HG03159 (cell line): ENCODE measurements around the gene CENPB.
"Not testable (repeated sequence)": the region's sequence is repeated elsewhere in the genome, so short reads cannot be mapped to it uniquely, and the experiment has no call there.

Experiments
- ATAC-seq: cut with Tn5 transposase; IDR thresholded peaks from one replicate; pipeline ENCODE4 v1.9.1; 2021; ENCODE audit warnings: mild to moderate bottlenecking, moderate library complexity; ENCODE audit not compliant: unreplicated experiment

The CENPB gene

GRCh38 chr20:3794168-3794567 lies 7.6 kb upstream of the CENPB start:
- not testable (repeated sequence) for ATAC-seq

GRCh38 chr20:3789201-3789600 lies 2.7 kb upstream of the CENPB start:
- not testable (repeated sequence) for ATAC-seq

GRCh38 chr20:3788685-3789155 lies 2.2 kb upstream of the CENPB start:
- no peak for ATAC-seq

- no peak for ATAC-seq
Measured at GRCh38 chr20:3787324-3788014, 929 bp upstream of the CENPB start.

- peak; percentile 20 for ATAC-seq
Measured at GRCh38 chr20:3786126-3786484, 435 bp downstream of the CENPB start.

- no peak for ATAC-seq
Measured at GRCh38 chr20:3785240-3786125, 1.1 kb downstream of the CENPB start.

- ATAC-seq: no peak
Measured at GRCh38 chr20:3784863-3785239, 1.7 kb downstream of the CENPB start.

- no peak for ATAC-seq
Measured at GRCh38 chr20:3784216-3784853, 2.2 kb downstream of the CENPB start.

- ATAC-seq: no peak
Measured at GRCh38 chr20:3783511-3784195, 2.9 kb downstream of the CENPB start.

- no peak for ATAC-seq
Measured at GRCh38 chr20:3783068-3783489, 3.5 kb downstream of the CENPB start.

- no peak for ATAC-seq
Measured at GRCh38 chr20:3782597-3782996, 3.9 kb downstream of the CENPB start.

GRCh38 chr20:3781153-3781910 lies 5.2 kb downstream of the CENPB start, which contains the start of gene SPEF1:
Gene SPEF1, minus strand, starts transcription at chr20:3781448. Its CDS starts 161 bp downstream, at chr20:3781287.
- no peak for ATAC-seq

GRCh38 chr20:3778976-3779375 lies 7.6 kb downstream of the CENPB start:
- no peak for ATAC-seq

- ATAC-seq: no peak
Measured at GRCh38 chr20:3777716-3778629, 8.6 kb downstream of the CENPB start.

- no peak for ATAC-seq
Measured at GRCh38 chr20:3777381-3777715, 9.2 kb downstream of the CENPB start.

- ATAC-seq: no peak
Measured at GRCh38 chr20:3775457-3776108, 11.0 kb downstream of the CENPB start.

GRCh38 chr20:3771552-3772058 lies 14.9 kb downstream of the CENPB start:
- ATAC-seq: no peak

- ATAC-seq: peak; percentile 41
Measured at GRCh38 chr20:3768342-3769130, 18.0 kb downstream of the CENPB start.
